A549 treated with Hydrocortisone at 1 μM for 4 hours (cell line): ENCODE results near the gene THBS4. TPM values are rescaled to one million over a fixed set of nuclear protein-coding genes. Genes with fewer than 3 reads are reported as not detected.

Experiments
- total RNA-seq: library from RNA; stranded (reverse); fragments of 200-300 nt; extraction: Qiagen RNA extraction; gene quantifications from 5 replicates; pipeline ENCODE4 v1.2.3, GENCODE V29; 2022

The THBS4 gene
- total RNA-seq = 0.03 to 0.23 TPM (median 0.14 TPM) in 5 replicates

DNA sequence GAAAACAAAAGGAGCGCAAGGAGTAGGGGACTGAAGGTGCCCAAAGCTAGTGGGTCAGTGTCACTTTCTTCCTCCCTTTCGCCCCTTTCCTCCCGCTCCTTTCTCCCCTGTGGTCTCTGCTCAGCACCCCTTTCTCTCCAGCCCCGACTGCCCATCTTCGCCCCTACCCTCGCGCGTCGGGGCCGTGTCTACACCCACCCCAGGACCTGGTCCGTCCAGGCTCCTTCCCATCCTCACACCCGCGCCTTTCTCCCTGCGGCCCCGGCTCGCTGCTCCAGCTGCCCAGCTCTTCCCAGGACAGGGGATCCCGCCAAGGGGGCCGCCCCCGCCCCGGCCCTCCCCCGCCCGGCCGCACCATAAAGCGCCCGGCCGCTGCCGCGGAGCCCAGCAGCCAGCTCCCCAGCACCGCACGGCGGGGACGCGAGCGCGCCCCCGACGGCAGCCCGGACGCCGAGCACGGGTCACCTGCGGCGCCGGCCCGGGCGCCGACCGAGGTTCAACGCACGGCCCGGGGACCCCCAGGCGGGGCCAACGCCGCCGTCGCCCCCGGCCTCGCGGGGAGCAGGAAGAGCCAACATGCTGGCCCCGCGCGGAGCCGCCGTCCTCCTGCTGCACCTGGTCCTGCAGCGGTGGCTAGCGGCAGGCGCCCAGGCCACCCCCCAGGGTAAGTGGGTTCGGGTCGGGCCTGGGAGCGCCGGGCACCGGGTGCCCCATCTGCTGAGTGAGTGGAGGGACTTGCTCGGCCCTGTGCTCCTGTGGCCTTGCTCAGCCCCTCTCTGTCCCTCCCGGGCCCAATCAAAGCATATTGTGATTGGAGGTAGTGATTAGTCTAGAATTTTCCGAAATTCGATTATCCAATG is at the start of gene THBS4:
Gene THBS4, plus strand, starts transcription at position 387 of the 860 bp plus-strand sequence. Its CDS starts 190 bp downstream, at position 577.

DNA sequence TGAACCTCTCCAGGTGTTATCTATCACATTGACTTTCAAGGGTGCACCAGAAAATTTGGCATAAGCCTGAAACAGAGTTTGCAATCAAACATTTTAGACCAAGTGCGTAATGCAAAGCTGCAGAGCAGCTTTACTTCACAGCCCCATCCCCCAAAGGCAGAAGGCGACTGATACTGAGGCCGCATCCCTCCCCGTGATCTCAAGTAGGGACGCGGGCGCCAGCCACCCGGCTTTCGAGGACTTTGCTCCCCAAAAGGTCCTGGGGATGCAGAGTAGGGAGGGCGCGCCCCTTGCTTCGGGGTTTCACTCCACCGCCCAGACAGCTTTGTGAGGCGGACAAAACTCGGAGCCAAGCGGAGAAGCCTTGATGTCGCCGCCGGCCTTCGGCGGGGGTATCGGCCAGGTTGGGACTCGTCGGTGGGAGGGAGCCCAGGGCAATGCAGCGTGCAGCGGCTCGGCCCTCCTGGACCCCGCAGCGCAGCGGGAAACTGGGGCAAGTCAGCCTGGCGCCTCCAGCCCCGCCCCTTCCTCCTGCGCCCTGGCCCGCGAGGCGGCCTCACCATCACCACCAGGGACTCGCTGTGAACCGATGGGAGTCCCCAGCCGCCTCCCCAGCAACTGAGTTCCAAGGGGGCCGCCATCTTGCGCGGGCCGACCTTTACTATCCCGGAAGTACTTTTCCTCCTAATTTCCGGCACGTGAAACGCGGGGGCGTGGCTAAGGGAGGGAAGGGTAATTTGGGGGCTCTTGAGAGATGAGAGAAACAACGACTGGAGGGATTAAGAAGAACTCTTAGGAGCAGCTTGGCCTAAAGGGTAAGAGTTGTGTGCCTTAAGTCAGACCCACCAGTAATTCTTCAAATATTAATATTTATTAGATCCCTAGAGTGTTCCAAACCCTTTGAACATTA is 44.3 kb upstream of the THBS4 start, which contains the start of gene MTX3:
Gene MTX3, minus strand, starts transcription at position 665 of the 910 bp plus-strand sequence. Its CDS starts 24 bp downstream, at position 641.

Other genes with a start within 250 kb of the THBS4 start
- 4.6 to 7.5 TPM (median 5.7 TPM) in 5 replicates for gene MTX3, start 44.1 kb upstream of the THBS4 start, total RNA-seq
- gene SERINC5, start 220.7 kb downstream of the THBS4 start, total RNA-seq = 4.5 to 8.1 TPM (median 5.7 TPM) in 5 replicates